Sigmoid colon (tissue), 4 donors: Measurements from ENCODE around the gene SLC66A1.

Experiments
- CTCF ChIP-seq, 4 experiments: fragments of 450-650 bp in 3 of 4; fragments of 200-600 bp in 1 of 4; IDR thresholded peaks; one replicate each; pipeline ENCODE4 v1.5.1; 2016 to 2019; ENCODE audit warnings: antibody characterized with exemption in 4 of 4, mild to moderate bottlenecking in 3 of 4, moderate library complexity in 2 of 4
- POLR2A ChIP-seq, 2 donors: fragments of 450-650 bp; IDR thresholded peaks; one replicate each; pipeline ENCODE4 v1.6.1; 2016; ENCODE audit warnings: antibody characterized with exemption in 2 of 2, mild to moderate bottlenecking in 2 of 2, moderate library complexity in 2 of 2
- POLR2AphosphoS5 ChIP-seq, 4 donors: sonication (generic); formaldehyde crosslinking; IDR thresholded peaks; one replicate each; pipeline ENCODE4 v1.6.1; 2017; ENCODE audit warnings: antibody characterized with exemption in 4 of 4

GRCh38 chr1:19370453-19371170, 58.5 kb downstream of the SLC66A1 start:
- TF ChIP-seq POLR2AphosphoS5 (IDR thresholded peaks at IDR 0.05): no peak
- TF ChIP-seq CTCF (IDR thresholded peaks at IDR 0.05): no peak
- no peak for TF ChIP-seq POLR2A (IDR thresholded peaks at IDR 0.05)
